Uterus (tissue), 2 donors: ENCODE measurements around the gene SNAI1.
"Not testable (repeated sequence)": the region's sequence is repeated elsewhere in the genome, so short reads cannot be mapped to it uniquely, and the experiment has no call there.

ENCODE experiments used
- CTCF ChIP-seq, 4 experiments: fragments of 200-600 bp in 2 of 4; fragments of 450-650 bp in 2 of 4; sonication (generic) in 2 of 4; IDR thresholded peaks; one replicate each; pipeline ENCODE4 v1.5.1; 2016 to 2019; ENCODE audit warnings: antibody characterized with exemption in 4 of 4, mild to moderate bottlenecking in 2 of 4, moderate library complexity in 1 of 4
- POLR2A ChIP-seq, 2 donors: fragments of 450-650 bp; IDR thresholded peaks; one replicate each; pipeline ENCODE4 v1.6.1; 2016; ENCODE audit warnings: antibody characterized with exemption in 2 of 2, mild to moderate bottlenecking in 1 of 2, moderate library complexity in 1 of 2

DNA sequence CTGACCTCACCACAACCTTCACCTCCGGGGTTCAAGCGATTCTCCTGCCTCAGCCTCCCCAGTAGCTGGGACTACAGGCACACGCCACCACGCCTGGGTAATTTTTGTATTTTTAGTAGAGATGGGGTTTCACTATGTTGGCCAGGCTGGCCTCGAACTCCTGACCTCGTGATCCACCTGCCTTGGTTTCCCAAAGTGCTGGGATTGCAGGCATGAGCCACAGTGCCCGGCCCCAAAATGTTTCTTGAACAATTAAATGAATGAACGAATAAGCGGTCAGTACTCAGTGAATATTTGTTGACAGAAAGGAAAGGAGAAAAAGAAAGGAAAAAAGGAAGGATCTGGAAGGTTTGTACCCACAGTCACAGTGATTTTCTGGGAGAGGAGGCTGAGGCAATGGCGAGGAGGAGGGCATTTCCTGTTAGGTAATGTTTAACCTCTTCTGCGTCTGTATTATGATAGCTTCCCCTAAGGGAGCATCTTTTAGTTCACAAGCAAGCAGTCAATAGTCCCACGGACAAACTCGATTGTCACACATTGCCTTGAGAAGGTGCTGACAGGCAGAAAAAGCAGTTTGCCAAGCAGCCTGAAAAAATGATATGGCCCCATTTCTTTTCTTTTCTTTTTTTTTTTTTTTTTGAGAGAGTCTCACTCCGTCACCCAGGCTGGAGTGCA, 17.9 kb downstream of the SNAI1 start:
- TF ChIP-seq CTCF, POLR2A (IDR thresholded peaks at IDR 0.05): not testable (repeated sequence)
